Measurements from ENCODE around the gene CDC42. TPM values are rescaled to one million over a fixed set of nuclear protein-coding genes. Genes with fewer than 3 reads are reported as not detected.

The CDC42 gene
- total and polyA plus RNA-seq, 2 of the 4 experiments (the other 2 are of a cell fraction) = 162 to 609 TPM

- Histone ChIP-seq H2AK9ac (replicated peaks; ENCODE audit: low read depth, low read length, poor library complexity) (no peak overlapping the region), H2BK15ac (ENCODE audit: low read depth, low read length) (no peak overlapping the region), H3K36me3 (ENCODE audit: control insufficient read depth, insufficient read depth, low read length) (peaks cover 26% of the 10 kb centered on the region), H3K9me3 (ENCODE audit: control insufficient read depth, insufficient read depth, low read length) (no peaks in the 10 kb centered on the region), H3K4me3 (ENCODE audit: insufficient read depth, low read depth, low read length) (no peak overlapping the region), H3K27ac (ENCODE audit: insufficient read depth, low read length) (no peak overlapping the region), H3K56ac (ENCODE audit: extremely low read depth, insufficient read depth, low read length) (no peak overlapping the region), H3K9me1 (ENCODE audit: insufficient read depth, low read length) (peaks cover 11% of the 10 kb centered on the region), H4K20me1 (ENCODE audit: insufficient read depth, low read length) (peaks cover 86% of the 10 kb centered on the region), H4K91ac (ENCODE audit: insufficient read depth, low read depth, low read length) (no peak overlapping the region), H4K5ac (ENCODE audit: low read depth, low read length) (no peak overlapping the region), H3K79me1 (ENCODE audit: low read depth in 1 of 2, low read length in 2 of 2) (peaks cover 50 to 79% of the 10 kb centered on the region in 2 experiments), H2AK5ac (ENCODE audit: low read depth, low read length) (no peak overlapping the region), H3K23ac (ENCODE audit: low read depth, low read length) (no peak overlapping the region), H3K4me2 (ENCODE audit: low read depth, low read length) (no peak overlapping the region), H2BK5ac (ENCODE audit: low read depth, low read length, poor library complexity, severe bottlenecking) (no peak overlapping the region), H2BK120ac (ENCODE audit: low read depth, low read length) (no peak overlapping the region), H4K8ac (ENCODE audit: low read depth in 2 of 2, low read length in 2 of 2) (no peak overlapping the region), H2AFZ (replicated peaks; ENCODE audit: low read length, poor library complexity) (no peak overlapping the region), H3K27me3 (ENCODE audit: control insufficient read depth, insufficient read depth, low read length) (no peaks in the 10 kb centered on the region), H3K18ac (ENCODE audit: low read depth, low read length) (no peak overlapping the region), H3K9ac (ENCODE audit: low read depth, low read length) (no peak overlapping the region), H3K4ac (ENCODE audit: low read depth, low read length) (no peak overlapping the region), H3K14ac (replicated peaks; ENCODE audit: low read depth, low read length) (no peak overlapping the region), H3K4me1 (ENCODE audit: control insufficient read depth, insufficient read depth, low read length) (no peaks in the 10 kb centered on the region), H2BK20ac (ENCODE audit: low read depth, low read length) (no peak overlapping the region)
- BruUV-seq (replicated peaks) = no TSS peak
- 100% methylated on average over 1 of the region's 3 CpGs; no CpG with 5 or more reads in 1 of the 2 experiments for WGBS, 2 experiments (ENCODE audit: extremely low coverage in 2 of 2, insufficient read length in 1 of 2)
- ChIA-PET CTCF (no interaction called here), POLR2A (ENCODE audit: unreplicated experiment) (no interaction called here)
- dilution Hi-C loops (cut with HindIII; ENCODE audit: low sequenced_read_pairs, unreplicated experiment) = no loop called here
- no peak for ATAC-seq (ENCODE audit: low read depth)
- TF ChIP-seq NFE2L2 (IDR thresholded peaks at IDR 0.05; ENCODE audit: low read depth, low read length) (no peak), FOS (IDR thresholded peaks at IDR 0.05; ENCODE audit: low read depth, low read length) (no peak), RAD21 (IDR thresholded peaks at IDR 0.05; ENCODE audit: low read length) (no peak), BHLHE40 (IDR thresholded peaks at IDR 0.05; ENCODE audit: low read depth, low read length) (no peak), RFX5 (IDR thresholded peaks at IDR 0.05; ENCODE audit: low read depth, low read length) (no peak), ELK1 (IDR thresholded peaks at IDR 0.05; ENCODE audit: borderline replicate concordance, low read depth, low read length) (no peak), SMC3 (IDR thresholded peaks at IDR 0.05; ENCODE audit: low read depth, low read length) (no peak)
- no peak for DNase-seq
- intact Hi-C loops (cut with micrococcal nuclease) = loop anchor here (10.0 kb wide), 1 partner anchor 545 kb away; the partner anchor contains the start of gene C1QC
- in situ Hi-C loops (cut with MboI; ENCODE audit: low sequenced_read_pairs) = no loop called here
Observed at GRCh38 chr1:22100168-22100567, 47.7 kb downstream of the CDC42 start.

Data from IMR-90 (cell line).